ENCODE measurements around the gene EVX2.

The EVX2 gene

DNA sequence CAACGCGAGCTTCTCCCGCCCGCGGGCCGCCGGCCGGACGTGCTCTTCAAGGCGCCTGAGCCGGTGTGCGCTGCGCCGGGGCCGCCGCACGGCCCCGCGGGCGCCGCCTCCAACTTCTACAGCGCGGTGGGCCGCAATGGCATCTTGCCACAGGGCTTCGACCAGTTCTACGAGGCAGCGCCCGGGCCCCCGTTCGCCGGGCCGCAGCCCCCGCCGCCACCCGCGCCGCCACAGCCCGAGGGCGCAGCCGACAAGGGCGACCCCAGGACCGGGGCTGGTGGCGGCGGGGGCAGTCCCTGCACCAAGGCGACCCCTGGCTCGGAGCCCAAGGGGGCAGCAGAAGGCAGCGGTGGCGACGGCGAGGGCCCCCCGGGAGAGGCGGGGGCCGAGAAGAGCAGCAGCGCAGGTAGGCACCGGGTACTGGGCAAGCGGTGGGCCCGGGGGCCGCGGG is 24.0 kb upstream of the EVX2 start:
- DNase-seq (ENCODE audit: extremely low read depth in 1 of 2, low read depth in 1 of 2), result no peak

DNA sequence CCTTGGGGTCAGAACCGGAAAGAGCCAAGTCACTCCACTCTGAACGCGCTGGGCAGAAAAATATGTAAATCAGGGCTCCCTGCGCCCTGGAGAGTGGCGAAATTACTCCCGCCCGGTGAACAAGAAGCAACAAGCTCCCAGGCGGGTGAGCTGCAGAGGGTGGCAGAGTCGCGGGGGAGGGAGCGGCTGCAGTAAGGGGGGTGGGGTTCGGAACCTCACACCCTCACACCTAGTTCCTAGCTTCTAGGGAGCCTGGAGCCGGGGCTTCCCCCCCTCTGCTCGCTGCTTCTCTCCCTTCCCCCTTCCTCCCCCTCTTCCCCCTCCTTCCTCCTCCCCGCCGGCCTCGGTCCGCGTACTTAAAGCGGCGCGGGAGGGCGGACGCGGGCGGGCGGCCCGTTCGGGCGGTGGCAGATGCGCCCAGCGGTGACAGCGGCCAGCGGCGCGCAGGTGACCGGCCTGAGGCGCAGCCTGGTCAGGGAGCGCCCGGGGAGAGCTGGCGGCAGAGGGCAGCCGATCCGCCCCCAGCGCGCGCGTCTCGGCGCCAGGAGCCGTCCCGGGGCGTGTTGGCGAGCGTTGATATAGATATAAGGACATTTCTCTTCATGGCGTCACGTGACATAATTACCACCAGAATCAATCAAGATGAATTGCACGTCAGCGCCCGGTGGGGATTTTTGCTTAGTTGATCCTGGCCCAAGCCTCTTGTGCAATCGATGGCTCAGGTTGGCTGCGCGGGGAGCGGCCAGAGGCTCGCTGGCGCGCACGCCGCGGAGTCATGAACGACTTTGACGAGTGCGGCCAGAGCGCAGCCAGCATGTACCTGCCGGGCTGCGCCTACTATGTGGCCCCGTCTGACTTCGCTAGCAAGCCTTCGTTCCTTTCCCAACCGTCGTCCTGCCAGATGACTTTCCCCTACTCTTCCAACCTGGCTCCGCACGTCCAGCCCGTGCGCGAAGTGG is 23.1 kb upstream of the EVX2 start, which contains the start of gene HOXD11:
TSS of gene HOXD11 (plus strand) at position 700 of the 959 bp plus-strand sequence. CDS start at position 776, 76 bp downstream.
- no peak for DNase-seq (ENCODE audit: extremely low read depth in 1 of 2, low read depth in 1 of 2)

DNA sequence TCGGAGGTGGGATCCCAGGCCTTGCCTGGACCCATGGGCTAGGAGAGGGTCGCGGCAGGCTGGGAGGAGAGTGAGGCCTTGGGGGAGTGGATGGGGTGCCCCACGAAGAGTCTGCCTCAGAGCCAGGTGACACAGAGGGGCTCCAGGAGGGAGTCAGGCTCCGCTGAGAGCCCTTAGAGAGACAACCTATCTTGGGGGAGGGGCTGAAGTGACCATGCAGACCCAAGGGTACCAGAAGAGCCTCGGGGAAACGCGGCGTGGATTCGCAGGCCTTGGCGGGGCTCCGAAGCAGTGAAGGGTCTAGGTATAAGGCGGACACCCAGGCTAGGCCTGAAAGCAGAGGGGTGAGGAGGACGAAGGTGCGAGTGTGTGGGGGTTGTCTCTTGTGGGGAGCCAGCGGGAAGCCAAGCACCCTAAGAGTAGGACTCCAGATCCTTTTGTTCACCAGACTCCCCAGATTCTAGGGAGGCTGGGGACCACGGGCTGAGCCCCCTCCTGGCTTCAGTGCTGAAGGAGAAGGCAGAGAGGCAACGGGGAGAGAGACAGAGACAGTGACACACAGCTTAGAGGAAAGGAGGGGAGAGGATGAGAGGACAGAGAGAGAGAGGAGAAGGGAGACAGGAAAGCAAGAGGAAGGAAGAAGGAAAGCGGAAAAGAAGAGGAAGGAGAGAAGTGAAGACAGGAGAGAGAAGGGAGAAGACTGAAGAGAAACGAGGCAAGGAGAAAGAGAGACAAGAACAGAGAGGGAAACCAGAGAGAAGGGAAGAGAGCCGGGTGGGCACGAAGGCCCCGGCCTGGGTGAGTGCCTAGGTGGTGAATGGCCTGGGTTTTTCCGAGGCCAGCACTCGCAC is 22.2 kb upstream of the EVX2 start:
- DNase-seq (ENCODE audit: extremely low read depth in 1 of 2, low read depth in 1 of 2), result no peak

DNA sequence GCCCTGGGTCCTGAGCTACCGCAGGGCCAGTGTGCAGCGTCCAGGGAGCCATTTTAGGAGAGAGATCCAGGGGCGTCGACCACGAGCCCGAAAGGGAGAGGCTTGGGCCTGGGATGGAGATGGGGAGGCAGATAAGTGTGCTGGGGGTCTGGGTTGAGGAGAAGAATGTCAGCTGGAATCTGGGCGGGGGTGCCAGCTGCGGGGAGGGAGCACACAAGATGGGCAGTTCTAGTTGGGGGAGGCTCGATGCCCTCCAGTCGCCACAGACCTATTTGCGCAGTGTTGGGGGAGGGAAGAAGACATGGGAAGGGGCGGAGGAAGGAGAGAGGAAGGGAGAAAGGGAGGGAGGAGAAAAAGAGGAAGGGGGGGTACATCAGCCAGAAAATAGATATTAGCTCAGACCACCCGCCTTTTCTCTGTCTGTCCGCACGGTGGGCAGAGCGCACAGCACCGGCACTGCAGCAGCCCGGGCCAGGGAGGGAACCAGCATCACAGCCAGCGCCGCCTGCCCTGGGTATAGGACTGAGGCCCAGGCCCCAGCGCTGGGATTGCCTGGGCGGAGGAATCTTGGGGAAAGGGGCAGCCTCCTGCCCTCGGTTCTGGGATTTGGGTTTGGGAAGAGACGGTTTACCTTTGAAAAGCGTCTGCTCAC is 21.4 kb upstream of the EVX2 start:
- no peak for DNase-seq (ENCODE audit: extremely low read depth in 1 of 2, low read depth in 1 of 2)

DNA sequence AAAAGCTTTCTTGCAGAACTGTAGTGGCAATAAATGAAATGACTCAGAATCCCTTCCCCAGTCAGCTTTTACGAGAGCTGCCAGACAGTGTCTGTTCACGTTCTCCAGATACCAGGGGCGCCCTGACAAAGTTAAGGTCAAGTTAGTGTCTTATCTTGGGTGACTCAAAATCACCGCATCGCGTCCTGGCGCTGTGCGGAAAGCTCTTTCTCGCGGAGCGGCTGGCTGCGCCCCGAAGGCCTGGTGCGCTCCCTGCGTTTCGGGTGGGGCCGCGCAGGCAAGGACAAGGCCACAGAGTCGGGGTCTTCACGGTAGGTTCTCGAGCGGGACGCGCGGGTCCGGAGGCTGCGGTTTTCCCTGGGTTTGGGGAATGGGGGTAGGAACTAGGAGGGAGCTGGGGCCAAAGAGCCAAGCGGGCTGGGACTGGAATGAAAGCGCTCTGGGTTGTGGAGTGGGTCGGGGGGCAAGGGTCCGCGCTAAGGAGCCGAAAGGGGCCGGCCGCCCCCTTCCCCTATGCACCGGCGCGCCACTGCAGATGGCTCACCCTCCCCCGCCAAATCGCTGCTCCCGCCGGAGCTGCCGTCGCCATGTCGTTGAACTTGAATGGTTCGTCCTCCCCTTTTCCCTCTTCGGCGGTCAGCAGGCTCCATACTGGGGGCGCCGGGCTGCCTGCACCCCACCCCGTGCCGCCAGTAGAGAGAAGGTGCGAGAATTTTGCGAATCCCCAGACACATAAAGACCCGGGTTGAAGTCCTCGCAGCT is 20.7 kb upstream of the EVX2 start:
- DNase-seq (ENCODE audit: extremely low read depth in 1 of 2, low read depth in 1 of 2), result no peak

DNA sequence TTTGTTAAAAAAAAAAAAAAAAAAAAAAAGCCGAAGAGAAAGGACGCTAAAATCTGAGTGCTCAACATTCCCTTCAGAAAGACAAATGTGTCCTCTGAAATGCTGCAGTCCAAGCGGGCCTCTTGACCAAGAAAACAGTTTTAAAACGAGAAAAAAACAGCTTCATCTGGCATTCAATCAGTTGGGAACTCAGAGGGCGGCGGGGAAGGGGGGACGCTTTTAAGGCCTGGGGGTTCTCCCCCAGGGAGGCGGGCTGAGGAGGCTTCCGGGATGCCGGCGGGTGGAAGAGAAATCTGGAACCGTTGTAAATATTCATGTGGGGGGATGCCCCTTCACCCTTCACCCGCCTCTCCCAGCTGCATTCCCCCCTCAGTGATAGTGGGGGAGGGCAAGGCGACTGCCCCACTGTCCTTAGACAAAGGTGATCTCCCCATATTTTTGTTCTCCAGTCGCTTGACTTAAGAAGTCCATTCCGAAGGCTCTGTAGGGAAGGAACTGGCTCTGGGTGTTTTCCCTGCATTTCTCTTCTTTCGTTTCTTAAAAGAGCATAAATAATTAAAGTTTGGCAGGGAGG is 20.1 kb upstream of the EVX2 start:
- DNase-seq (ENCODE audit: extremely low read depth in 1 of 2, low read depth in 1 of 2), result no peak

DNA sequence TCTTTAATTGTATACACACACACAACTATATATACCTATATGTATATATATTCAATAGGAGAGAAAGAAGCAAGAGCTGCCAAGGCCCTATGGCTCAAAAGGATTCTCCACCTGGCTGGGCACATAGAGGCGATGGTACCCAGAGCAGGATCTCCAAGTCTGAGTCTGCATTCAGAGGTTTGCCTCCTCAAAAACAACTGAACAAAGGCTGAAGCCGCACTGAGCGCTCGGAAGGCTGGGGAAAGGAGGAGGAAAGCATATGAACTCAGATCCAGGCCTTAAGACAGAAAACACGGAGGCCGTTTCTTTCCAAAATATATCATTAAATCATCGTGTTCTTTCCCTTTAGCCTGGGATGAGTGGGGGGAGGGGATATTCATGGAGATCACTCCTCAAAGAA is 19.4 kb upstream of the EVX2 start:
- no peak for DNase-seq (ENCODE audit: extremely low read depth in 1 of 2, low read depth in 1 of 2)

DNA sequence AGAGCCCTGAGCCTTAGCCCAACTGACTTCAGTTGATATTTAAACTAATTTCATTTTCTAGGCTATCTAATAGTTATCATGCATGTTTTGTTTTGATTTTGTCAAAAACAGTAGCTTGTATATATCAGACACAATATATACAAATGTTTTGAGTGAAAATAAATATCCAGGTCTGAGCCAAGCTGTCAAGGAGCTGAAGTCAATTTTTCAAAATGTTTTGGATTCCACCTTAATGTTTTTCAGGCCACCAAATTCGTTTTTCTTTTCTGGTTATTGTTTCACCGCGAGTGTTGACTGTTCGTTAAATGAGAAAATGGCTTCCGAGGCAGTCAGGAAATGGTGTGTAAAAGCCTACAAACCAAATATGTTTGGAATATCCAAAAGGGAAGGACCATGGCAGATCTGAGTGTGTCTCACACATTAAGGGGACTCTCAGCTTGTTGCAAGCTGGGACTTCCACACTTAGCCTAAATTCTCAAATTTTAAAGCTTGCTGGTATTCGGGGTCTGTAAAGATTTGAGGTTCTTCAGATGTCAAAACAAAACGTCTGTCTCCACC is 18.6 kb upstream of the EVX2 start:
- no peak for DNase-seq (ENCODE audit: extremely low read depth in 1 of 2, low read depth in 1 of 2)

DNA sequence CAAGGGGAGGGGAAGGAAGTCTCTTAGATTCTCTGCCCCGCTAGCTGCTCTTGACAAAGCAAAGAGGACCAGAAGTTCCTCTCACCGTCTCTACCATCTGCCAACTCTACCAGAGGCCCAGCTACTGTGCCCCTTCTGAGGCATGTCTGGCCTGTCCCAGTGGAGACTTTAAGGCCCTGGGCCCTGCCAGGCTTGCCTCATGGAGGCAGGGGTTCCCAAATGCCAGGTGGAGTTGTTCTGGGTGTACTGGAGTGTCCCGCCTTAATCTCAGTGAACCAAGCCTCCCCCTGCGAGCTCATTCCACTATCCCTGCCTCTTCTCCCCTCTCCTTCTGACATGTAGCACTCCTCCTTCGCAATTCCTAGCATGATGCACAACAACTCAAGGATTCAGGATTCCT is 18.1 kb upstream of the EVX2 start:
- no peak for DNase-seq (ENCODE audit: extremely low read depth in 1 of 2, low read depth in 1 of 2)

DNA sequence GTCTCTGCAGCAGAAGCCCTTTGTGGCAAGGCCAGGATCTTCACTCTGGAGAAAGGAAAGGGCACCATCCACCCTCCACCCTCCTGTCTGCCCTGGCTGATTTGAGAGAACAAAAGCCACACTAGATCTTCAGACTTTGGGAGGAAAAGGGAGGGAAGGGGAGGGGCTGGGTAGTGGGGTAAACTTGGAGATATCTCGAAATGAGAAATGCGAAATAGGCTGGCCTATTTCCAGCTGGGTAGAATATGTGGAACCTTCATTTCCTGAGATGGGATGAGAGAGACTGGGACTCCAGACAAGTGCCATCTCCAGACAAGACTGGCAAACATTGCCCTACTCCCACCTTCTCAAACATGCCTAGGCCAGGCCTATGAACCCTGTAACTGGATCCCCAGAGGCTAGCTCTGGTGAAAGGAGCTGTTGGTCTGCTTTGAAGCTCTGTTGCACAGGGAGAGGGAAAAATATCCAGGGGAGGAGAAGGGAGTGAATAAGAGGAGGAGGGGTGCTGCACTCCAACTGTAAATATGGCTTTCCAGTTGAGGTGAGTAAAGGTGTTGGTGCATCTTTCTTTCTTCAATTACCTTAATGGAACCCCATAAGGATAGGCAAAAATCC is 17.6 kb upstream of the EVX2 start:
- DNase-seq (ENCODE audit: extremely low read depth in 1 of 2, low read depth in 1 of 2), result no peak

DNA sequence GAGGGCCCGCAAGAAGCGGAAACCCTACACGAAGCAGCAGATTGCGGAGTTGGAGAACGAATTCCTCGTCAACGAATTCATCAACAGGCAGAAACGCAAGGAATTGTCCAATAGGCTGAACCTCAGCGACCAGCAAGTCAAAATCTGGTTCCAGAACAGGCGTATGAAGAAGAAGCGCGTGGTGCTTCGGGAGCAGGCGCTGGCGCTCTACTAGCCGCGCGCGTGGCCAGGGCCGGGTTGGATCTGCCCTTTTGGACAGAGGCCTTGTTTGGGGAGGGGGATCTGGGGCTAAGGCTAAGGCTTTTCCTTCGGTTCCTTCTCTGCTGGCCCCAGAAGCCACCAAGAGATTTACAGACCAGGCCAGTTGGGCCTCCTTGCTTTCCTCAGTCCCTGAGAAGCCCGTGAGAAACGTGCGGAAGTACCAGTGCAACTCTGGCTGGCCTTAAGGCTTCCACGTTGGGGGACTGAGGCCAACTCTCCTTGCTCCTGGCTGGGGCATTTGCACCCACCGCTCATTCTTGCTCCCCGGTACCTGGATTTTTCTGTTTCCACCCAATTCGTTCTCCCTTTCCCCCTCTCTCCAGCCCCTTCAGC is 16.9 kb upstream of the EVX2 start:
- no peak for DNase-seq (ENCODE audit: extremely low read depth in 1 of 2, low read depth in 1 of 2)

DNA sequence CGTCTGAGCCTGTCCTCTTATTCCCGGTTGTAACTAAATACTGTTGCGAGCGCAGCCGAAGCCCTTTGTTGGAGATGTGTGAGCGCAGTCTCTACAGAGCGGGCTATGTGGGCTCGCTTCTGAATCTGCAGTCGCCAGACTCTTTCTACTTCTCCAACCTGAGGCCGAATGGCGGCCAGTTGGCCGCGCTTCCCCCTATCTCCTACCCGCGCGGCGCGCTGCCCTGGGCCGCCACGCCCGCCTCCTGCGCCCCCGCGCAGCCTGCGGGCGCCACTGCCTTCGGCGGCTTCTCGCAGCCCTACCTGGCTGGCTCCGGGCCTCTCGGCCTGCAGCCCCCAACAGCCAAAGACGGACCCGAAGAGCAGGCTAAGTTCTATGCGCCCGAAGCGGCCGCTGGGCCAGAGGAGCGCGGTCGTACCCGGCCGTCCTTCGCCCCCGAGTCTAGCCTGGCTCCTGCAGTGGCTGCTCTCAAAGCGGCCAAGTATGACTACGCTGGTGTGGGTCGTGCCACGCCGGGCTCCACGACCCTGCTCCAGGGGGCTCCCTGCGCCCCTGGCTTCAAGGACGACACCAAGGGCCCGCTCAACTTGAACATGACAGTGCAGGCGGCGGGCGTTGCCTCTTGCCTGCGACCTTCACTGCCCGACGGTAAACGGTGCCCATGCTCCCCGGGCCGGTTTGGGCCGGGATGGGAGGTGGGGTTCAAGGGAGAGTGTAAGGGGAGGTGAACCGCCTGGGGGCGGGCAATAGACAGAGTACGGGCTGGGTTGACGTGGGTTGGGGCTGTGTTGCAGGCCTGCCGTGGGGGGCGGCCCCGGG is 16.2 kb upstream of the EVX2 start, which contains the start of gene HOXD12:
TSS of gene HOXD12 (plus strand) at position 68 of the 819 bp plus-strand sequence. CDS start at position 75, 7 bp downstream.
- DNase-seq (ENCODE audit: extremely low read depth in 1 of 2, low read depth in 1 of 2), result no peak

DNA sequence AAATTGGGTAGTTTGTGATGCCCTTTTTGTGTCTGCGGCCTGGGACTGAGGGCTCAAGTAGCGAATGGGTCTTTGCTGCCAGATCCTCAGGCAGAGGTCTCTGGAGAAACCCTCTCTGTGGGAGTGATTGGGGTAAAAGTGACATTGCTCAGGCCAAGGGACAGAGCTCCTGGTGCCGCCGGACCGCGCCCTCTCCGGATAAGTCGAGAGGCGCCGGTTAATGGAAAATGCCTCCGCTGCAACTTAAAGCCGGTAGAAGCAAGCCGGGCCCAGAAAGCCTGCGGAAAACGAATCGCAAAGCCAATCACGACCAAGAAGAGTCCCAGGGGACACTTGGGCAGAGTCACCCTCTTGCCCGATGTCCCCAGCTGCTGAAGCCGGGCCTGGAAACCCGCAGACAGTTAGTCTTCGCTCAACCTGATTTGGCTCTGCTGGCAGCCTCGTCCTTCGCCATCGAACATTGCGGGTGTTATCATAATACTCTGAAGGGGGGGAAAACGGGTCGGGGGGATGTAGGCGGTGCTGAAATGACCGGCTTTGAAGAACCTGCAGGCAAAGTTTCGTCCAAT is 15.5 kb upstream of the EVX2 start:
- no peak for DNase-seq (ENCODE audit: extremely low read depth in 1 of 2, low read depth in 1 of 2)

DNA sequence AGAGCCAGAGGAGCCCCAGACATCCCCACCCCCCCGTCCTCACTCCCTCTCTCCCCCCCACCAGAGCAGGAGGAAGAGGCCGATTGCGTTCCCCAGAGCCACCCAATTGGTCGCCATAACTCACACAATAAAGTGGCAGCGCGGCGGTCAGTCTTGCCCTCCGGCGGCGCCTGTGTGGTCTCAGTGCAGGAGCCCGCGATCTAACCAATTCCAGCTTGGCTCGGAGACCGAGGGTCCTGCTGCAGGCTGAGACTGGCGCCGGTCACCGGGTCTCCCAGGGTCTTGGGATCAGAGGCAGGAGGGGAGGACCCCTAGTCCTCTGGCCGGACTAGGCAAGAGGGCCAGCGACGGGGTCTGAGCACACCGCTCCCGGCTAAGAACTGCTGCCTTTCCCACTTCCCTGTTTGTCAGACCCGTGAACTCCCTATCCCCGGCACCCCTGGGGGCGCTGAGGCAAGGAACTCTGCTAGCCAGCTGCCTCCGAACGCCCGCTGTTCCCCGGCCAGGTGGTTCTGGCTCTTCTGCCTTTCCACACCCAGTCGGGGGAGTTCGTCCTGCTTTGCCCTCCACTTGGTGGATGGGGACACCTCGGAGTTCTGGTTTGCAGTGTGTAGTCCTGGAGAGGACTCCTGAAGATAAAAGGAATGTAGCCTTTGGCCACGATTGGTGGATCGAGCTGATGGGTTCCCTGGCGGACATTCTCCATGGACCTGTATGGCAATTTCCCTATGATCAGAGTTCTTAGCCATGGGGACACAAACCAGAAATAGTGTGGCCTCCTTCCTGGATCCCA is 14.8 kb upstream of the EVX2 start:
- no peak for DNase-seq (ENCODE audit: extremely low read depth in 1 of 2, low read depth in 1 of 2)

DNA sequence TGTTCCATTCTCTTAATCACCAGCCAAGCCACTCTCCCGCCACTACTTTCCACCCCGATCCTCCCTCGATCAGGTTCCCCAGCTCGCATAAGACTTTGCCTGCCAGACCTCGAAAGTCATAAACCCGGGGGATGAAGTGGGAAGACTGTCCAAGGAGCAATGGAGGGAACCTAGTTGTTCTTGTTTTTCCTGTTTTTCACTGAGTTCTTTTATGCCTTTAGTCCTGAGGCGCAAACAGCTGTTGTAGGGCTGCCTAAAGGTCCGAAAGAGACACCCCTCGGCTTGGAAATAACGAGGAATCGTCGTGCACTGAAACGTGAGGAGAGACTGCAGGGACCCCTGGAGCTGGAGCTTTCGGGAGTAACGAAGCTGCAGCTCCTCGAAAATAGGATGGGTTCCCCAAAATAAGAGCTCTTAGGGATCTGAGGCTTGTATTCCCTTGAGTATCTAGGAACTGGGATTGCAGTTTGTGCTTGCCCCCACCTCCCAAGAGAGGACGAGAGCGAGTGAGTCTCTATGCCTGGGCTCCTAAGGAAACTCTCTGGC is 14.1 kb upstream of the EVX2 start:
- DNase-seq (ENCODE audit: extremely low read depth in 1 of 2, low read depth in 1 of 2), result no peak

DNA sequence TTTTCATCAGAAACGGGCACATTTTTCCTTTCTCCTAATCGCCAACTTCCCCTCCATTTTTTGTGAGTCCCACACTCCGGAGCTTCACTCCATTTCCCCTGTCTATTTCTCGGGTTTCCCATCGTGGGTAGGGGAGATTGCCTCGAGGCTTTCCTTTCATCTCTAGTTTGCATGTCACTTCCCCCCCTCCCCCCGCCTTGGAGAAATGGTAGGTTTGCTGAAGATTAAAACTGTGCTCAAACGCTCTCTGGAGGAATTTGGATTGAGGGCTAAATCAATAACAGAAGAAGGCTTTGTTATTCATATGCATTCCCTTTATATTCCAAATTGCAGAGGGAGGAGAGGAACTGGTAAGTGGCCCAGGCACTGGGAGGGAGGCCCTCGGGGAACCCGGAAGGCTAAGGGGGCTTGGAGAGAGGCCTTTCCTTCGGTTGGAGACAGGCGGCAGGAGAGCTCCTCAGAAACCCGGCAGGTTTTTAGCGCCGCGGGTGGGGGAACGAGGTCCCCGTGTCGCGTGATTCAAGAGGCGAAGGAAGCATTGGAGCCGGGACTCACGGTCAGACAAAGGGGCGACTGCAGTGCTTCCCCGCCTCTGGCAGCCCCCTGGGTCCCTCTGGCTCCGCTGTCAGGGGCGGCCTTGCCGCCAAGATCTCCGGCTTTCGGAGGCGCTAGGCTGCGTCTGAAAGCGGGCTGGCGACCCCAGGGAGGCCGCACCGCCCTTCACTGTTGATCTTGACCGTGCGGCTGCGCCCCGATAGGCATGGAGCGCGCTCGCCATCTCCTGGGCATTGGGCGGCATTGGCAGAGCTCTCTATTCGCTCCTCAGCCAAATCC is 13.4 kb upstream of the EVX2 start:
- peak; percentile 11 to 37 for DNase-seq (ENCODE audit: extremely low read depth in 1 of 2, low read depth in 1 of 2)

All from activated CD8-positive, alpha-beta memory T cell treated with anti-CD3 and anti-CD28 coated beads for 1 hour (primary cell).